ENCODE results near the gene MIA. TPM values are rescaled to one million over a fixed set of nuclear protein-coding genes. Genes with fewer than 3 reads are reported as not detected.

Gene MIA
- total and polyA plus RNA-seq, 2 donors (not counting 1 experiment from before 2014, with no cell fraction given) = 0.99 TPM; not detected in 1

- no peak overlapping the region for H3K9ac ChIP-seq (ENCODE audit: insufficient read depth, low read length)
Measured at GRCh38 chr19:40744554-40745401, 30.5 kb upstream of the MIA start.

GRCh38 chr19:40745402-40745780, 29.9 kb upstream of the MIA start:
- Histone ChIP-seq H3K36me3 (ENCODE audit: control insufficient read depth, insufficient read depth, low read length) (peaks cover 3% of the 10 kb centered on the region), H4K20me1 (ENCODE audit: control insufficient read depth, extremely low read depth, insufficient read depth, low read length) (no peaks in the 10 kb centered on the region), H3K27ac (ENCODE audit: insufficient read depth, low read length) (no peak overlapping the region), H2AFZ (ENCODE audit: low read length) (no peak overlapping the region), H3K4me2 (ENCODE audit: extremely low read depth, insufficient read depth, low read length) (no peak overlapping the region), H3K9me3 (ENCODE audit: control insufficient read depth, insufficient read depth, low read depth, low read length) (no peaks in the 10 kb centered on the region), H3K4me3 (replicated peaks in 1 of 4; ENCODE audit: control extremely low read depth in 1 of 4, insufficient read depth in 1 of 4, low read depth in 3 of 4, low read length in 4 of 4) (no peak overlapping the region), H3K79me2 (ENCODE audit: control insufficient read depth, insufficient read depth, low read length) (no peaks in the 10 kb centered on the region), H3K9ac (ENCODE audit: insufficient read depth, low read length) (no peak overlapping the region), H3K27me3 (ENCODE audit: control insufficient read depth, insufficient read depth, low read length) (no peaks in the 10 kb centered on the region), H3K4me1 (ENCODE audit: control insufficient read depth, extremely low read depth, insufficient read depth, low read length) (peaks cover 2% of the 10 kb centered on the region)
- DNase-seq (ENCODE audit: low read depth in 2 of 2) = peak; percentile 52 to 61
- TF ChIP-seq CTCF (conservative IDR thresholded peaks at IDR 0.05 in 1 of 2, IDR thresholded peaks at IDR 0.05 in 1 of 2; ENCODE audit: low read depth in 1 of 2, low read length in 2 of 2) (no peak), EZH2 (IDR thresholded peaks at IDR 0.05; ENCODE audit: low read length, missing control alignments) (no peak)

More at GRCh38 chr19:40744554-40745401, 30.5 kb upstream of the MIA start:
- Histone ChIP-seq H4K20me1 (ENCODE audit: control insufficient read depth, extremely low read depth, insufficient read depth, low read length) (no peaks in the 10 kb centered on the region), H3K9me3 (ENCODE audit: control insufficient read depth, insufficient read depth, low read depth, low read length) (no peaks in the 10 kb centered on the region), H3K27ac (ENCODE audit: insufficient read depth, low read length) (no peak overlapping the region), H2AFZ (ENCODE audit: low read length) (no peak overlapping the region), H3K36me3 (ENCODE audit: control insufficient read depth, insufficient read depth, low read length) (peaks cover 3% of the 10 kb centered on the region), H3K4me1 (ENCODE audit: control insufficient read depth, extremely low read depth, insufficient read depth, low read length) (peaks cover 1% of the 10 kb centered on the region), H3K27me3 (ENCODE audit: control insufficient read depth, insufficient read depth, low read length) (no peaks in the 10 kb centered on the region), H3K79me2 (ENCODE audit: control insufficient read depth, insufficient read depth, low read length) (no peaks in the 10 kb centered on the region), H3K4me2 (ENCODE audit: extremely low read depth, insufficient read depth, low read length) (no peak overlapping the region), H3K4me3 (replicated peaks in 1 of 4; ENCODE audit: control extremely low read depth in 1 of 4, insufficient read depth in 1 of 4, low read depth in 3 of 4, low read length in 4 of 4) (no peak overlapping the region)
- DNase-seq (ENCODE audit: low read depth in 2 of 2) = no peak
- TF ChIP-seq CTCF (conservative IDR thresholded peaks at IDR 0.05 in 1 of 2, IDR thresholded peaks at IDR 0.05 in 1 of 2; ENCODE audit: low read depth in 1 of 2, low read length in 2 of 2) (no peak), EZH2 (IDR thresholded peaks at IDR 0.05; ENCODE audit: low read length, missing control alignments) (no peak)

GRCh38 chr19:40747536-40747935, 27.8 kb upstream of the MIA start:
- H2AFZ ChIP-seq (ENCODE audit: low read length) = no peak overlapping the region
- no peak overlapping the region for H3K4me2 ChIP-seq (ENCODE audit: extremely low read depth, insufficient read depth, low read length)
- H3K4me3 ChIP-seq (replicated peaks in 1 of 4; ENCODE audit: control extremely low read depth in 1 of 4, insufficient read depth in 1 of 4, low read depth in 3 of 4, low read length in 4 of 4) = no peak overlapping the region
- peaks cover 4% of the 10 kb centered on the region for H3K4me1 ChIP-seq (ENCODE audit: control insufficient read depth, extremely low read depth, insufficient read depth, low read length)
- DNase-seq (ENCODE audit: low read depth in 2 of 2) = no peak
- no peak overlapping the region for H3K27ac ChIP-seq (ENCODE audit: insufficient read depth, low read length)
- TF ChIP-seq EZH2 (IDR thresholded peaks at IDR 0.05; ENCODE audit: low read length, missing control alignments) (no peak), CTCF (conservative IDR thresholded peaks at IDR 0.05 in 1 of 2, IDR thresholded peaks at IDR 0.05 in 1 of 2; ENCODE audit: low read depth in 1 of 2, low read length in 2 of 2) (no peak)
- H3K27me3 ChIP-seq (ENCODE audit: control insufficient read depth, insufficient read depth, low read length) = no peaks in the 10 kb centered on the region
- no peaks in the 10 kb centered on the region for H3K36me3 ChIP-seq (ENCODE audit: control insufficient read depth, insufficient read depth, low read length)
- H3K9ac ChIP-seq (ENCODE audit: insufficient read depth, low read length) = no peak overlapping the region
- H4K20me1 ChIP-seq (ENCODE audit: control insufficient read depth, extremely low read depth, insufficient read depth, low read length) = no peaks in the 10 kb centered on the region
- H3K9me3 ChIP-seq (ENCODE audit: control insufficient read depth, insufficient read depth, low read depth, low read length) = no peaks in the 10 kb centered on the region
- peaks cover 13% of the 10 kb centered on the region for H3K79me2 ChIP-seq (ENCODE audit: control insufficient read depth, insufficient read depth, low read length)

All from fibroblast of lung (primary cell).